HG02763 (cell line): Measurements from ENCODE around the gene NOTCH4.

Experiments used
- ATAC-seq: cut with Tn5 transposase; IDR thresholded peaks from one replicate; pipeline ENCODE4 v1.9.1; 2021; ENCODE audit warnings: mild to moderate bottlenecking, moderate library complexity; ENCODE audit not compliant: unreplicated experiment

Gene NOTCH4

DNA sequence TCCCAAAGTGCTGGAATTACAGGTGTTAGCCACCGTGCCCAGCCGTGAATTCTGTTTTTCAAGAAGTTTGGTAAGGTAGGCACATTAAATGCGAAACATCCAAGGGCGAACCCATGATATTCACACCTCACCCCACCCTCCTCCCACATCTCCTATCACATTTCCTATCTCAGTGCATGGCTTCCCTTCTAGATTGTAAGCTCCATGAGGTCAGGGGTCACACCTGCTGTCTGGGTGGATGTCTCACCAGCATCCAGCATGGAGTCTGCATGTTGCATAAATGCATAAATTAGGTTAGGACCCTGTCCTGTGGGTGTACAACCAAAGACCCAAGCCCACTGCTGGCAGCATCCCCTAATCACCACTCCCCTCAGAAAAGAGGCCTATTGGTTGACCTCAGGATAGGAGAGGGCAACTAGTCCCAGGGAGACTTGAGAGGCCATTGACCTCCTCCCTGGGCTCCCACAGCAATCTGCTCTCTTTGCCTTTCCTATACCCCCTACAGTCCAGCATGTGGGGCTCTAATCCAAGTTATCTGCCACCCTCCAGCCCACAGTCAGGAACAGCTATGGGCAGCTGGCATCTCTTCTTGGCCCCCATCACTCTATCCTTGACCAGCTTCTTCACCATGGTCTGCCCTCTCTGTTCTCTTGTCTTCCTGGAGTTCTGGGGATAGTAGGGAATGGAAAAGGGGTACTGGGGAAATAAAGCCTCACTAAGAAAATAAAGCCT is 76.3 kb downstream of the NOTCH4 start:
- no peak for ATAC-seq

DNA sequence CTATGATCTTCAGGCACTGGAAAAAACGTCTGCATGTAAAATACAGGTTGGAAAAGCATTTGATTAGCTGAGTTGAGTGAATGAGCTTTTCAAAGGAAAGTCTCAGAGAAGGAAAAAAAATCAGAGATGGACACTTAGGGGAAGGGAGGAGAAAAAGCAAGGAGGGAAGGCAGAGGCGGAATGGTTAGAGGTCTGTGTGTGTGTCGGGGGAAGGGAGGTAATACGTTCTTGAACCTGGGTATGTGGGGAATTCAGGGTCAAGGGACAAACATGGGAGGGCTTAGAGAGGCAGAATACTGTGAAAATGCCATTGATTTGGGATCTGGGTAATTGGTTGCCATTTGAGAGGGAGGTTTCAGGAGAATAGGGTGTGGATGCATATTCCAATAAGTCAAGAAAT is 77.2 kb downstream of the NOTCH4 start:
- no peak for ATAC-seq

DNA sequence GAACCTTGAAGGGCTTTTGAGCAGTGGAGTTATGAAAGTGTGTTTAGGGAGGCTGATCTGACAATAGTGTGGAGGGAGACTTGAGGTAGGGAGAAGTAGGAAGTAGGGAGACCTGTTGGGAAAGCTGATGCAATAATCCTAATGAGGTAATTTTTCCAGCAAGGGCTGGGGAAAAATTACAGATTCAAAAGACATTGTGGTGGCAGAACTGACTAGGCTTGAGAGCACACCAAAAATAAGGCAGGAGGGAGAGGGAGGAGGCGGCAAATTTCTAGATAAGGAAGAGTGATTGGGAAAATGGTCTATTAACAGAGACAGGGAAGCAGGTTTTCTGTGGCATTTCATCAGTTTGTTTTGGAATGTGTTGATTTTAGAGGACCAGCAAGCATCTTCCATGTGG is 77.6 kb downstream of the NOTCH4 start:
- no peak for ATAC-seq
